Measurements from ENCODE around the gene DNAJC6.
A peak's percentile ranks its signal among the peaks of the same experiment; 100 is the strongest.
"Not testable (repeated sequence)": the region's sequence is repeated elsewhere in the genome, so short reads cannot be mapped to it uniquely, and the experiment has no call there.

DNAJC6 gene

DNA sequence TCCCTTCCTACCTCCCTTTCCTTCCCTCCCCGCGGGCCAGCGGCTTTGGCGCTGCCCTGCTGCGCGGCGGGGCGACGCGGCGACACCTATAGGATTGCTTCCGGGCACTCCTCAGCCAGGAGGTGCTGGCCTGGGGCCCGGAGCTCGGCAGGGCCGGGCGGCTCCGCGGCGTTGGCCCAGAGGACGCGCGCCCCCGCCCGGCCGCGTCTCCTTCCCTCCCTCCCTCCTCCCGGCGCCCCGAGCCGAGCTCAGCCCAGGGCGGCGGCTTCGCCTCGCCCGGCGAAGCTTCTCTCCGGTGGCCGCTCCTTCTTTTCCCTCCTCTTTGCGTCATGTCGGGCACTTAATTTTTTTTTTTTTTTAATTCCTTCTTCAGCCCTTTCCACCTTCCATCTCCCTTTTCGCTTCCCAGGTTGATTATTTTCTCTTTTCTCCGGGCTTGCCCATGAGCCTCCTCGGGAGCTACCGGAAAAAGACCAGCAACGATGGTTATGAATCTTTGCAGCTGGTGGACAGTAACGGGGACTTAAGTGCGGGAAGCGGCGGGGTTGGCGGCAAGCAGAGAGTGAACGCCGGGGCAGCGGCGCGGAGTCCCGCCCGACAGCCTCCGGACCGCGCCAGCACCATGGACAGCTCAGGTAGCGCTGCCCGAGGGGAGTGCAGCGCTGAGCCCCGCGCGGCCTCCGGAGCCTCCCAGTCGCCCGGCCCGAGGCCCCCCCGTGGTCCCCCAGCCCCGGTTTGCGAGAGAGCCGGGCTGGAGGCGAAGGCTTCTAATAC lies at the start of gene DNAJC6:
Gene DNAJC6 (plus strand): TSS at position 240 of the 774 bp plus-strand sequence. CDS start 203 bp downstream, at position 443.
- peak; percentile 2 to 12 for DNase-seq (ENCODE audit: low read depth in 1 of 2, low spot score in 1 of 2)

DNA sequence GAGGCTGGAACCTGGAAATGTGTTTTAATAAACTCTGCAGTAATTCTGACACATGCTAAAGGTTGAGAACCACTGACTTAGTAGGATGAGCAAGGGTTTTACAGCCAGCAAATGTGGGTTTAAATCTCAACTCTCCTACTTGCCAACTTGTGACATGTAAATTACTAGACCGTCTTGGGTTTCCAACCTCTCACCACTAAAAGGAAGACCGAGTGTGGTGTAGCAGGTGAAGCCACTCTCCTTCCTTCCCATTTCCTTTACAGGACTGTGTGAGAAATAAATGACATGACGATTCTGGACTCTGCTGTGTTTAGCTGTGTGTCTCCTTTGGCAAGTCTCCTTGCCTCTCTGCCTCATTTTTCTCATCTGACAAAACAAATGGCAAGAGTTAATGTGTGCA lies 49.5 kb upstream of the DNAJC6 start:
- no peak for DNase-seq (ENCODE audit: low read depth in 1 of 2, low spot score in 1 of 2)

DNA sequence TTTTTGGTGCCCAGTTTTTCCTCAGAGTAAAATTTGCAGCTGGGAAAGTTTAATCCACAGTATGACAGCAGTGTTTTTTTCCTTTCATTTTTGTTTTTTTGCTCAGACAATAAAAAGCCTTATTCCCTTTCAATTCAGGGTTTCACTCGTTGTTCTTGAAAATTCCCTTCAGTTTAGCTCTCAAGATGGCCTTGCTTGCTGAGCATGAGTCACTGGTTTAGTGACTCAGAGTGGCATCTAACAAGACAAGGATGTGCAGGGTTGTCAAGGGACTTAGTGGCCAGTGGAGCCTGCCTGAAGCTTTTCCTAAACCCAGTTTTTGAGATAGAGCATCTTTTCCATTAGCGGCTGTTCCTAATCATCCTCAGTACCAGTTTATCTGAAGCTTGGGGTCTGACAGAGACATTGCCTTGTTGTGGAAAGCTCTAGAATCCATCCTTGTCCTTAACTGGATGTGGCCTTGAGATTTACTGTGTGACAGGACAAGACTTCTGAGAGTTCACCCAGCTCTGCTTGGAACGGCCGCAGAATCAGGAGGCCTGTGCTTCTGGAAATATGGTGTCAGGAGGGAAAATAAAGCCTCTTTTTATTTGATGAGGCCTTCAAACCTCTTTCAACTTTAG lies 48.4 kb upstream of the DNAJC6 start:
- DNase-seq (ENCODE audit: low read depth in 1 of 2, low spot score in 1 of 2) = no peak

- DNase-seq (ENCODE audit: low read depth in 1 of 2, low spot score in 1 of 2) = no peak
These were observed 46.1 kb upstream of the DNAJC6 start for GRCh38 chr1:65263286-65263685.

DNA sequence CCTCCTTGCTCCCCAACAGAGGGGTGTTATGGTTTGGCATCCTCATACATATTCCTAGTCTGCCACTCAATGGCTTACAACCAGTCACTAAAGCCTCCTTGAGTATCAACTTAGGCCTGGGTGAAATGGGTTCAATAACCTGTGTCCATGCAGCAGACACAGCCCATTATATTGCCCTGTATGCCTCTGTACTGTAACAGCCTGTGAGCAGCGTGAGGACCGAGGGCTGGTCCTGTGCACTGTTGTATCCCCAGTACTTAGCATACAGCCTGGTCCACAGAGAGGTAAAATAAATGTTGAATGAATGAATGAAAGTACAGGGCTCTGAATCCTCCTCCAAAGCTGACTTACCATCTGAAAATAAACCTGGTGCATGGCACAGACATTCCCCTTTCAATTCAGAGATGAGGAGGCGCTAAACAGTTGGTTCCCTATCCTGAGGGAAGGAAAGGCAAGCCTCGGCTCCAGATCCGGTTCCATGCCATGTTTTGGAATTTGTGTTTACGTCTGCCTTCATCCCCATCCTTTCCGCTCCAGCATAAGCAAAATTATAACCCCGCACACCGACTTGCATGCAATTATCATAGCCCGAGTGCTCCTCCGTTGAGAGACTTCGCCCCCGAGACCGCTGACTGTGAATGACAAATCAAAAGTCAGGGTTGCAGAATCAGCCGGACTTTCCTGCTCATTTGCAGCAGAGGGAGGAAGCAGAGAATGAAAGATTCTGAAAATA lies 45.0 kb upstream of the DNAJC6 start:
- no peak for DNase-seq (ENCODE audit: low read depth in 1 of 2, low spot score in 1 of 2)

GRCh38 chr1:65265296-65265650 lies 44.1 kb upstream of the DNAJC6 start:
- DNase-seq (ENCODE audit: low read depth in 1 of 2, low spot score in 1 of 2) = no peak

DNA sequence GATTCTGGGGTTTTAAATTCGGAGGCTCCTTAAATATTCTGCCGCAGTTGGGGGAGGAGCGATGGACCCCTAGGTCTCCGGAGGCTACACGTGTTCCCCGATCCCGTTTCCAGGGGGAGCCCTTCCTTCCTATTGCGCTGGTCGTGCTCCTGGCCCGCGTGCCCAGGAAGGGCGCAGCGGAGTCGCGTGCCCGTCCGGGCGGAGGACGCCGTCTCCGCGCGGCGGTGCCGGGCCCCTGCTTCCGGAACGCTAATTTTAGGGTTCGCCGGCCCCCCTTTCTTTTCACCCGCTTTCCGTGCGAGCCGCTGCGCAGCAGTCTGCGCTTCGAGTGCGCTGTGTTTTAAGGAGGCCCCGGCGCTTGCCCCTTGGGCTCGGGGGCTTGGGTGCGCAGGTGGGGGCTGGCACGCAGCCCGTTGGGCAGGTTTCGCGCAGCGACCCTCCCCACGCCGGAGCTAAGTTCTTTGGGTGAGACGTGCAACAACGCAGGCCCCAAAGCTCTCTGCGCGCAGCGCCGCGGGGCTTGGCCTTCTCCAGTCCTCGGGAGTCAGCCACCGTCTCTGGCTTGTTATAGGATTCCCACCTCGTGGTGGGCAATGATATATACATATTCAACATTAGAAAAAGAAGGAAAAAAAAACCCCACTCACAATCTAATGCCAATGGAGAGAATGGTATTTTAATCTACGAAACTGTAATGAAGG lies 43.5 kb upstream of the DNAJC6 start:
- no peak for DNase-seq (ENCODE audit: low read depth in 1 of 2, low spot score in 1 of 2)

- no peak for DNase-seq (ENCODE audit: low read depth in 1 of 2, low spot score in 1 of 2)
These were observed 42.9 kb upstream of the DNAJC6 start for GRCh38 chr1:65266476-65266875.

DNA sequence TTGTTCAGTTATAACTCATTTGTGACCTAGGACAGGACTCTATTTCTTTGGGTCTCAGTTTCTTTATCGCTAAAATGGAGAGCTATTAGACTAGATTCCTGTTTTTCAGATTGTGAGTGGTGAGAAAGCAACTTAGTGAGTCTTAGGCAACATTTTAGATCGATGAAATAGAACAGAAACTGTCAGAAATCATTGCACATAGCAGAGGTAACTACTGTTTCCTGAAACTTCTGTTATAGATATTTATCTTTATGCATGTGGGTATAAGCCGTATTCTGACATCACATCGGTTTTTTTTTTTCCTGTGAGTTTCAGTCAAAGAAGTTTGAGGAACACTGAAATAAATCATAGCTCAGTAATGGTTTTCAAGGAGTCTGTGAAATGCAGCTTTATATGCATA lies 42.1 kb upstream of the DNAJC6 start:
- DNase-seq (ENCODE audit: low read depth in 1 of 2, low spot score in 1 of 2) = no peak

DNA sequence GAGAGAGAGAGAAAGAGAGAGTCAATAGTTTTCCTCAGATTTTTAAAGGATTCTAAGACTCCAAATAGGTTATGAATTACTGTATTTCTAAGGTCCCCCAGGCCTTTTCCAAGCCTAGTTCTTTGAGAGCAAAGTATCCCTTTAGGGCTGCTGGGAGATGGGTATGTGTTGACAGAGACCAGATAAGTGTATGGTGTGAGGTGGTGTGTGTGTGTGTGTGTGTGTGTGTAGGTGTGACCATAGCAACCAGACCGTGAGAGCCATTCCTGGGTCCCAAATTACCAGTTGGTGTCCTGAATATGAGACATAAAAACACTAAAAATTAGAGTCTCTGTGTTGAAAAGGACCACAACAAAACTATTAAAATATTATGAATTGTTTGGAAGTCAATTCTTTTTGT lies 41.7 kb upstream of the DNAJC6 start:
- DNase-seq (ENCODE audit: low read depth in 1 of 2, low spot score in 1 of 2) = no peak

DNA sequence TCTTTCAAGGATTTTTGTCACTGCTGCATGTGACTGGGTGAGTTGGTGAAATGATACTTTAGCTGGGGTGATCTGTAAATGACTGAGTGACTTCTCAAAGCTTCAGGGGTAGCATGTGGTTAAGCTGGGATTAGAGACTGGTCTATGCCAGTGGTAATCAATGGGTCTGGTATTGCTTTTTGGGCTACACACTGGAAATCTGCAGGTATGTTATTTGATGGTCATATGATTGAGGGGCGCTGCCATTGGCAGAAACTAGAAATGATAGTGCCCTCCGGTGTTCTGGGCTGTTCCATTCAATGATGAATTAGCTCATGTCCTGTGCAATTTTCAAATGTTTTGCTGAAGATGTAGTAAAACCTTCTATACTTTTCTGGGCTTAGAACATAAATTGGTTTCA lies 39.7 kb upstream of the DNAJC6 start:
- DNase-seq (ENCODE audit: low read depth in 1 of 2, low spot score in 1 of 2) = no peak

GRCh38 chr1:65276197-65276939 lies 33.0 kb upstream of the DNAJC6 start:
- DNase-seq (ENCODE audit: low read depth in 1 of 2, low spot score in 1 of 2) = no peak

DNA sequence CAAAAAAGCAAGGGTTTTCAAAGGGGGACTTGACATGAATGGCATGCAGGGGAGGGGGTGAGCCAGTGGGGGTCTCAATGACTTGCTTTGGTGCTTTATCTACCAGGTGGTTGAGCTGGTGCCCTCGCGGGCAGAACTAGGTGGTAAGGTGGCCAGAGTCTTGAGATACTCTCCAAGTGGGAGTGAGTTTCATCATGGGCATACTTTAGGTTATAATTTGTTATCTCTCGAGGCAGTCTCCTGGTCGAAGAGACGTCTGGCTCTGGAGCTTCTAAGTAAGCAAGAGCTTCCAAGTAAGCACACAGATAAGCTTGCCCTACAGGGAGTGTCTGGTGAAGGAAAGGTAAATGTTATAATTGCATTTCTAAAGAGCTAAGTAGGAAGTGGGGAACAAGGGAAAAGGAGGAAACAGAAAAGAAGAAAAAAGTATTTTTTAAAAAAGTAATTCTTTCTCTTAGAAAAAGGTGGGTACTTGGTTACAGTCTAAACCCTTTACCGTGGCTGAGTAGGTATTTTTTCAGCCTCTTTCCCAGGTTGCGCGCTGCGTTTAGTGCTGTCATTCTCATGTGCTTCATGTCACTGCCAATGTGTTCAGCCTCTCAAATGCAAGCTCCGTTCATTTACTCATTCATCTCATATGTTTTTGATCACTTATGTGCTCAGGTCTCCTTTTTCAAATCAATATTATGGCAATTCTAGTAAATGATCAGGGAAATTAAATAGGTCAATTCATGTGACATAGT lies 31.6 kb upstream of the DNAJC6 start:
- DNase-seq (ENCODE audit: low read depth in 1 of 2, low spot score in 1 of 2) = no peak

DNA sequence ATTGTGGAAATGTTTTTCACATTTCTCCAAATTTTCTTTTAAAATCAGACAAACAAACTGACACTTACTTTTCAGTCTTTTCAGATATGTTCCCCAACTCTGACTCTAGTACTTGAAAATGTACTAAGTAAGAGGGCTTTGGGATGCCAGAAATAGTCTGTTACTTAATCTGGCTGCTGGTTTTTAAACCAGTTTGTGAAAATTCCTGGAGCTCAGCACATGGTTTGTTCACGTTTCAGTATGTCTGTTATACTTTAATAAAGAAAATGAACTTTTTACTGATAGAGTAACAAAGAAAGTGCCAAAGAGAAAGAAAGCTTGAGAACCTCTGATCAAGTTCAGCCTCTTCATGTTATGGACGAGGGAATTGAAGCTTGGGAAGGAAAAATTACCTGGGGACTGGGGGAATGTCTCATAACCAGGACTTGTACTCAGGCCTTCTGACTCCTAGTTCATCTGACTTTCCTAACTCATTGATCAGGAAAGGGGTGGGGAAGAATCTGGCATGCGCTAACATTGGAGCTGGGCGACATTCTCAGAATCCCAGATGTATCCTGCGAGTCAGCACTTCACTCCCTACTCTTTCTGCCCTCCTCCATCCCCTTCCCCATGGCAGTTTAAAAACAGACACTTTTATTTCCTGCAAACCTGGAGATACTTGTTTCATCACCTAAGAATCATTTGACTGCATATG lies 30.8 kb upstream of the DNAJC6 start:
- DNase-seq (ENCODE audit: low read depth in 1 of 2, low spot score in 1 of 2) = no peak

DNA sequence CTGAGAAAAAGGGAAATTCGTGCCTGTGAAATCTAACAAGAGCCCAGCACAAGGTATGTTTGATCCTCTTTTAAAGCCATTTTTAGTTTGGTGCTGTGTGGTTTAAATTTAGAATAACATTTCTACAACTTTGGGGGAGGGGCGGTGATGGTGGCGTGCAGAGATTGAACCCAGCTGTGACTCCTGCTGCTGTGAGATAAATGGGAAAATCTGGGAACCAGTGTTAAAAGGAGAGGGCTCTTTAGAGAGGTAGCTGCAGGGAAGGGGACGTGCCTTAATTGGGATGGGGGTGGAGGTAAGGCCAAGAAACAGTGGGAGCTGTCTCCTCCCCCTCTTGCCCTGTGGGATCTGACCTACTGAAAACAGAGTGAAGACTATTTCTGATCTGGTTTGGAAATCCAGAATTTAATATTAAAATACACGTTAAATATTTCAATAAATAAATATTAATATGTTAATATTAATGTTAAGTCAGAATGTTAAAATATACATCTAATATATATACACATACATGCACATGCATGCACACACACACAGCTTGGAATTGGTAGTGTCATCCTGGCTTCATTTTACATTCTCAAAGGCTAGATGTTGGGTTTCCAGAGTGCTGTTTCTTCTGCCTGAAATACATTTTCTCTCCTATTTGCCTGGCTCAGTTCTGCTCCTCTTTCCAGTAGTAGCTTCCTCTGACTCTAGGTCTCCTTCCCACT lies 30.1 kb upstream of the DNAJC6 start:
- DNase-seq (ENCODE audit: low read depth in 1 of 2, low spot score in 1 of 2) = no peak

GRCh38 chr1:65281846-65282245 lies 27.5 kb upstream of the DNAJC6 start:
- no peak for DNase-seq (ENCODE audit: low read depth in 1 of 2, low spot score in 1 of 2)

DNA sequence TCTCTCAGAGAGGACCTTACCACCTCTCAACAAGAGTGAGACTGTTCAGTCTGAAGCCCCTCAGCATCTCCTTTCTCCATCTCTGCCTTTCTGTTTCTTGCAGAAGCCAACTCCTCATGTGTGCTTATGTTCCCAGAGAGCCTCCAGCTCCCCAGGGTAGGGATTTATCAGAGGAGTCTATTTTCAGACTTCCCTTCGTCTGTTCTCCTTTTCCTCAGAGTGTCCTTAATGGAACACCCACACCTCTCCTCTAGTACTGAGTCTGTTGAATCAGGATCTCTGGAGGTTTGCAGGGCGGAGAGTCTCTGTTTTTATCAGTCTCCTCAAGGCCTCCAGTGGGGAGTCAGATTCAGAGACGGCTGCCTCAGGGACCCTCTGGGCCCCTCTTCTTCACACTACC lies 25.1 kb upstream of the DNAJC6 start:
- DNase-seq (ENCODE audit: low read depth in 1 of 2, low spot score in 1 of 2) = no peak

- DNase-seq (ENCODE audit: low read depth in 1 of 2, low spot score in 1 of 2) = no peak
These were observed 19.9 kb upstream of the DNAJC6 start for GRCh38 chr1:65289449-65289848.

- DNase-seq (ENCODE audit: low read depth in 1 of 2, low spot score in 1 of 2) = not testable (repeated sequence)
These were observed 17.5 kb upstream of the DNAJC6 start for GRCh38 chr1:65291818-65292217.

All from activated CD4-positive, alpha-beta T cell treated with anti-CD3 and anti-CD28 coated beads, Interleukin-2, amount 50 U/mL, for 24 hours (primary cell).